Right cardiac atrium (tissue), 5 donors: ENCODE results near the gene SCN2B. TPM values are rescaled to one million over a fixed set of nuclear protein-coding genes. Genes with fewer than 3 reads are reported as not detected.
A peak's percentile ranks its signal among the peaks of the same experiment; 100 is the strongest.

Experiments
- ATAC-seq, 2 donors: fragments of 200-7000 bp; cut with Tn5 transposase; one replicate each; pipeline versions ENCODE4 v1.8.0 to v1.9.1; 2020; ENCODE audit warnings: moderate library complexity in 2 of 2, mild to moderate bottlenecking in 1 of 2
- DNase-seq, 3 donors: peaks; one replicate each; pipeline ENCODE4 v3.0.0-alpha.2; 2020
- H3K27ac ChIP-seq: one replicate; pipeline ENCODE4 v1.5.1; 2013; ENCODE audit warnings: mild to moderate bottlenecking, low read length, control low read depth, moderate library complexity
- H3K27me3 ChIP-seq: one replicate; pipeline ENCODE4 v1.6.1; 2013; ENCODE audit not compliant: control insufficient read depth, insufficient read depth
- H3K4me1 ChIP-seq: one replicate; pipeline ENCODE4 v1.6.1; 2013; ENCODE audit warnings: low read length; ENCODE audit not compliant: control insufficient read depth, insufficient read depth
- H3K4me3 ChIP-seq: one replicate; pipeline ENCODE4 v1.5.1; 2013; ENCODE audit warnings: low read length, control low read depth
- H3K9me3 ChIP-seq: one replicate; pipeline ENCODE4 v1.6.1; 2013; ENCODE audit warnings: low read length; ENCODE audit not compliant: control insufficient read depth
- WGBS: extraction: QIAGEN DNeasy Blood & Tissue Kit; methylation state at CpG from one replicate; pipeline ENCODE4 v1.1.7; 2013; 5-methylcytosine and 5-hydroxymethylcytosine counted together
- intact Hi-C, 4 donors: fragments of 100-400 bp; cut with DNase I; formaldehyde crosslinking; loops; one replicate each; pipeline versions ENCODE4 v1.11.0 to v1.14.0; 2022 to 2023
- polyA plus RNA-seq: library from polyadenylated mRNA; stranded (reverse); fragments of 200-250 nt; gene quantifications from one replicate; pipeline ENCODE4 v1.2.3, GENCODE V29; 2013
- total RNA-seq, 4 donors: library from RNA; stranded (reverse); fragmentation: NEBNext Ultra II Directional; extraction: Animal tissue kit (Norgen Biotek cat#: 25700); gene quantifications; one replicate each; pipeline ENCODE4 v1.2.1, GENCODE V29; 2021
- donor health status: healthy with polysubstance abuse.
- donor health status: DM: no; HTN: yes; CAD: no.
- donor health status: DM: no; HTN: no; CAD: no.
- donor health status: DM: no; HTN: yes; CAD: no; lungs with severe emphysema.
- donor health status: DM: yes; HTN: yes; CAD: no.

The SCN2B gene
- total and polyA plus RNA-seq, 5 donors: 2.1 to 11.7 (median 4.3) TPM

GRCh38 chr11:118215765-118216164, 39.3 kb upstream of the SCN2B start:
- DNase-seq (no peak), ATAC-seq (no peak)
- Histone ChIP-seq H3K9me3 (no peaks in the 10 kb centered on the region), H3K27me3 (no peaks in the 10 kb centered on the region), H3K4me3 (no peak overlapping the region), H3K27ac (no peak overlapping the region), H3K4me1 (no peaks in the 10 kb centered on the region)
- 94% methylated on average over 7 of the region's 7 CpGs for WGBS
- intact Hi-C loops: no loop called here

GRCh38 chr11:118215262-118215661, 38.8 kb upstream of the SCN2B start:
- no peak for ATAC-seq
- no peak for DNase-seq
- Histone ChIP-seq H3K27me3 (no peaks in the 10 kb centered on the region), H3K4me1 (peaks cover 3% of the 10 kb centered on the region), H3K4me3 (no peak overlapping the region), H3K27ac (no peak overlapping the region), H3K9me3 (no peaks in the 10 kb centered on the region)
- intact Hi-C loops: no loop called here
- WGBS: 78% methylated on average over 3 of the region's 3 CpGs

GRCh38 chr11:118214210-118214914, 37.9 kb upstream of the SCN2B start:
- intact Hi-C loops: no loop called here
- H3K4me1 ChIP-seq: peaks cover 3% of the 10 kb centered on the region

GRCh38 chr11:118213781-118214180, 37.3 kb upstream of the SCN2B start:
- no peak overlapping the region for H3K4me3 ChIP-seq

More at GRCh38 chr11:118214210-118214914, 37.9 kb upstream of the SCN2B start:
- Histone ChIP-seq H3K4me3 (no peak overlapping the region), H3K27ac (no peak overlapping the region), H3K9me3 (no peaks in the 10 kb centered on the region), H3K27me3 (no peaks in the 10 kb centered on the region)
- DNase-seq (peak in 1 of 3 donors; percentile 16), ATAC-seq (peak; percentile 12 to 48)
- 63% methylated on average over 6 of the region's 6 CpGs for WGBS

GRCh38 chr11:118213201-118213600, 36.8 kb upstream of the SCN2B start:
- ATAC-seq (no peak), DNase-seq (no peak)
- Histone ChIP-seq H3K9me3 (no peaks in the 10 kb centered on the region), H3K27me3 (no peaks in the 10 kb centered on the region), H3K4me3 (no peak overlapping the region), H3K27ac (peak overlapping the region; percentile 37), H3K4me1 (peaks cover 3% of the 10 kb centered on the region)
- intact Hi-C loops: no loop called here
- 78% methylated on average over 4 of the region's 4 CpGs for WGBS

More at GRCh38 chr11:118213781-118214180, 37.3 kb upstream of the SCN2B start:
- DNase-seq (no peak), ATAC-seq (no peak)
- no peak overlapping the region for H3K27ac ChIP-seq
- peaks cover 3% of the 10 kb centered on the region for H3K4me1 ChIP-seq
- WGBS: 92% methylated on average over 2 of the region's 2 CpGs
- no peaks in the 10 kb centered on the region for H3K9me3 ChIP-seq
- intact Hi-C loops: no loop called here
- H3K27me3 ChIP-seq: no peaks in the 10 kb centered on the region

- DNase-seq (no peak), ATAC-seq (no peak)
- intact Hi-C loops: no loop called here
- Histone ChIP-seq H3K27me3 (no peaks in the 10 kb centered on the region), H3K27ac (peak overlapping the region; percentile 37), H3K4me1 (peaks cover 3% of the 10 kb centered on the region), H3K4me3 (no peak overlapping the region), H3K9me3 (no peaks in the 10 kb centered on the region)
- 70% methylated on average over 2 of the region's 2 CpGs for WGBS
Measured at GRCh38 chr11:118212781-118213191, 36.3 kb upstream of the SCN2B start.

GRCh38 chr11:118212131-118212725, 35.8 kb upstream of the SCN2B start:
- 58% methylated on average over 7 of the region's 7 CpGs for WGBS
- Histone ChIP-seq H3K4me3 (no peak overlapping the region), H3K9me3 (no peaks in the 10 kb centered on the region), H3K4me1 (peaks cover 4% of the 10 kb centered on the region), H3K27ac (peak overlapping the region; percentile 46), H3K27me3 (no peaks in the 10 kb centered on the region)
- intact Hi-C loops: no loop called here
- ATAC-seq: peak; percentile 60 to 72
- peak in 1 of 3 donors; percentile 21 for DNase-seq

- intact Hi-C loops: no loop called here
- peak in 1 of 3 donors; percentile 26 for DNase-seq
- Histone ChIP-seq H3K27ac (peak overlapping the region; percentile 38), H3K4me3 (no peak overlapping the region), H3K4me1 (peaks cover 4% of the 10 kb centered on the region), H3K27me3 (no peaks in the 10 kb centered on the region), H3K9me3 (no peaks in the 10 kb centered on the region)
- peak; percentile 34 to 76 for ATAC-seq
- 27% methylated on average over 6 of the region's 6 CpGs for WGBS
Measured at GRCh38 chr11:118211006-118211405, 34.6 kb upstream of the SCN2B start.

- no peaks in the 10 kb centered on the region for H3K27me3 ChIP-seq
- H3K4me3 ChIP-seq: no peak overlapping the region
- H3K9me3 ChIP-seq: no peaks in the 10 kb centered on the region
- intact Hi-C loops: no loop called here
- H3K4me1 ChIP-seq: peaks cover 4% of the 10 kb centered on the region
- peak overlapping the region; percentile 43 for H3K27ac ChIP-seq
- DNase-seq (no peak), ATAC-seq (no peak)
- 86% methylated on average over 7 of the region's 7 CpGs for WGBS
Measured at GRCh38 chr11:118210323-118210722, 33.9 kb upstream of the SCN2B start.

GRCh38 chr11:118209033-118209432, 32.6 kb upstream of the SCN2B start:
- intact Hi-C loops: no loop called here
- no peak overlapping the region for H3K4me3 ChIP-seq
- WGBS: 87% methylated on average over 3 of the region's 3 CpGs
- H3K27ac ChIP-seq: no peak overlapping the region
- H3K4me1 ChIP-seq: peaks cover 4% of the 10 kb centered on the region
- no peak for DNase-seq
- no peak for ATAC-seq
- H3K27me3 ChIP-seq: no peaks in the 10 kb centered on the region
- H3K9me3 ChIP-seq: no peaks in the 10 kb centered on the region

- Histone ChIP-seq H3K9me3 (no peaks in the 10 kb centered on the region), H3K27ac (no peak overlapping the region), H3K4me3 (no peak overlapping the region), H3K4me1 (peaks cover 4% of the 10 kb centered on the region), H3K27me3 (no peaks in the 10 kb centered on the region)
- ATAC-seq (peak; percentile 12 to 14), DNase-seq (no peak)
- intact Hi-C loops: no loop called here
- WGBS: 82% methylated on average over 2 of the region's 2 CpGs
Measured at GRCh38 chr11:118207079-118207478, 30.6 kb upstream of the SCN2B start.
